Left lung (tissue), 10 donors: ENCODE results near the gene CCDC178. TPM values are rescaled to one million over a fixed set of nuclear protein-coding genes. Genes with fewer than 3 reads are reported as not detected.
A peak's percentile ranks its signal among the peaks of the same experiment; 100 is the strongest.

Experiments
- ATAC-seq: fragments of 200-7000 bp; cut with Tn5 transposase; one replicate; pipeline ENCODE4 v1.9.1; 2020; ENCODE audit warnings: moderate library complexity
- DNase-seq, 4 donors: peaks; one replicate each; pipeline ENCODE4 v3.0.0-alpha.2; 2013 to 2020
- H3K27ac ChIP-seq, 2 donors: fragments of 200-600 bp; sonication (generic) in 1 of 2; one replicate each; pipeline versions ENCODE4 v1.5.0 to v1.8.0; 2020 to 2021
- H3K27me3 ChIP-seq, 2 donors: fragments of 200-600 bp; sonication (generic) in 1 of 2; one replicate each; pipeline versions ENCODE4 v1.5.0 to v1.8.0; 2020 to 2021
- H3K36me3 ChIP-seq, 2 donors: fragments of 200-600 bp; sonication (generic) in 1 of 2; one replicate each; pipeline versions ENCODE4 v1.5.0 to v1.8.0; 2020 to 2021
- H3K4me1 ChIP-seq, 2 donors: fragments of 200-600 bp; one replicate each; pipeline ENCODE4 v1.8.0; 2021
- H3K4me3 ChIP-seq, 2 donors: fragments of 200-600 bp; sonication (generic) in 1 of 2; one replicate each; pipeline versions ENCODE4 v1.5.0 to v1.8.0; 2020 to 2021; ENCODE audit warnings: mild to moderate bottlenecking in 1 of 2
- H3K9me3 ChIP-seq, 2 donors: fragments of 200-600 bp; sonication (generic) in 1 of 2; one replicate each; pipeline versions ENCODE4 v1.5.0 to v1.8.0; 2020 to 2021
- intact Hi-C, 2 donors: fragments of 100-400 bp; cut with DNase I; formaldehyde crosslinking; loops; one replicate each; pipeline versions ENCODE4 v1.11.2 to v1.14.2; 2022
- polyA plus RNA-seq, 6 donors: library from polyadenylated mRNA; unstranded; fragments of 120-200 nt; gene quantifications; one replicate each; pipeline ENCODE4 v1.2.1, GENCODE V29; 2013; ENCODE audit not compliant: insufficient read length in 6 of 6
- total RNA-seq, 2 donors: library from RNA; stranded (reverse); fragmentation: NEBNext Ultra II Directional; extraction: Animal tissue kit (Norgen Biotek cat#: 25700); gene quantifications; one replicate each; pipeline ENCODE4 v1.2.1, GENCODE V29; 2021
- TF ChIP-seq, protein P1 (sequence below), 2 donors: fragments of 200-600 bp; sonication (generic) in 1 of 2; IDR thresholded peaks; one replicate each; pipeline versions ENCODE4 v1.5.0 to v1.8.0; 2021; ENCODE audit warnings: antibody characterized with exemption in 2 of 2
- donor health status: DM: no; HTN: yes; CAD: no.
- donor health status: DM: no; HTN: no; CAD: no.

CCDC178 gene
- total and polyA plus RNA-seq, 8 donors, result 0.73 to 2.9 (median 2.2) TPM; not detected in 1

GRCh38 chr18:33210575-33211189 is 229.8 kb downstream of the CCDC178 start:
- Histone ChIP-seq H3K27me3 (no peaks in the 10 kb centered on the region), H3K27ac (no peak overlapping the region), H3K4me3 (no peak overlapping the region), H3K4me1 (no peaks in the 10 kb centered on the region), H3K9me3 (no peaks in the 10 kb centered on the region), H3K36me3 (no peaks in the 10 kb centered on the region)
- DNase-seq (peak in 1 of 4 donors; percentile 40), ATAC-seq (peak; percentile 36)
- intact Hi-C loops, result no loop called here
- TF ChIP-seq, protein P1, sequence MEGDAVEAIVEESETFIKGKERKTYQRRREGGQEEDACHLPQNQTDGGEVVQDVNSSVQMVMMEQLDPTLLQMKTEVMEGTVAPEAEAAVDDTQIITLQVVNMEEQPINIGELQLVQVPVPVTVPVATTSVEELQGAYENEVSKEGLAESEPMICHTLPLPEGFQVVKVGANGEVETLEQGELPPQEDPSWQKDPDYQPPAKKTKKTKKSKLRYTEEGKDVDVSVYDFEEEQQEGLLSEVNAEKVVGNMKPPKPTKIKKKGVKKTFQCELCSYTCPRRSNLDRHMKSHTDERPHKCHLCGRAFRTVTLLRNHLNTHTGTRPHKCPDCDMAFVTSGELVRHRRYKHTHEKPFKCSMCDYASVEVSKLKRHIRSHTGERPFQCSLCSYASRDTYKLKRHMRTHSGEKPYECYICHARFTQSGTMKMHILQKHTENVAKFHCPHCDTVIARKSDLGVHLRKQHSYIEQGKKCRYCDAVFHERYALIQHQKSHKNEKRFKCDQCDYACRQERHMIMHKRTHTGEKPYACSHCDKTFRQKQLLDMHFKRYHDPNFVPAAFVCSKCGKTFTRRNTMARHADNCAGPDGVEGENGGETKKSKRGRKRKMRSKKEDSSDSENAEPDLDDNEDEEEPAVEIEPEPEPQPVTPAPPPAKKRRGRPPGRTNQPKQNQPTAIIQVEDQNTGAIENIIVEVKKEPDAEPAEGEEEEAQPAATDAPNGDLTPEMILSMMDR (IDR thresholded peaks at IDR 0.05), result peak; percentile 25 to 29

- TF ChIP-seq, protein P1 (IDR thresholded peaks at IDR 0.05), result no peak
- Histone ChIP-seq H3K4me3 (no peak overlapping the region), H3K36me3 (no peaks in the 10 kb centered on the region), H3K4me1 (no peaks in the 10 kb centered on the region), H3K27ac (no peak overlapping the region), H3K9me3 (no peaks in the 10 kb centered on the region), H3K27me3 (no peaks in the 10 kb centered on the region)
- ATAC-seq (no peak), DNase-seq (no peak)
- intact Hi-C loops, result no loop called here
Measured at GRCh38 chr18:33205777-33206176, 234.7 kb downstream of the CCDC178 start.

- peak; percentile 70 for ATAC-seq
- H3K4me1 ChIP-seq, result no peaks in the 10 kb centered on the region
- H3K4me3 ChIP-seq, result no peak overlapping the region
- no peaks in the 10 kb centered on the region for H3K27me3 ChIP-seq
- DNase-seq, result peak in 2 of 4 donors; percentile 47 to 66
- TF ChIP-seq, protein P1 (IDR thresholded peaks at IDR 0.05), result peak in 1 of 2 donors; percentile 58
- intact Hi-C loops, result no loop called here
- H3K27ac ChIP-seq, result no peak overlapping the region
- no peaks in the 10 kb centered on the region for H3K36me3 ChIP-seq
- no peaks in the 10 kb centered on the region for H3K9me3 ChIP-seq
Measured at GRCh38 chr18:33201509-33201926, 239.0 kb downstream of the CCDC178 start.

DNA sequence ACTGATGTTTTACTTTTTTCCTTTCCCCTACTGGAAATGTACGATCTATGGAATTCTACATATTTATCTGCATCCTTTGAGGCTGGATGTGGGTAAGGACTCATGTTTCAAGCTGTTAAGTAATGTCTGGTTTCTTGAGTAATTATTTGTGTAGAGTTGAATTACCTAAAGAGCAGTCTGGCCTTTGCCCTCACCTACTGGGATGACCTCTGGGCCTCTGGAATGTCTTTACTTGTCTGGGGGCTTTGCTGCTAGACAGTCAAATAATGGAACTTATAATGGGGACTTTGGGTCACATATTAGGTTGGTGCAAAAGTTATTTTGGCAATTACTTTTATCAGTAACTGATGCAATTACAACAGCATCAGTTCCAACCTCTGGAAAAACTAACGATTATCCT is 244.7 kb downstream of the CCDC178 start:
- Histone ChIP-seq H3K27ac (no peak overlapping the region), H3K4me1 (no peaks in the 10 kb centered on the region), H3K27me3 (no peaks in the 10 kb centered on the region), H3K4me3 (no peak overlapping the region), H3K36me3 (no peaks in the 10 kb centered on the region), H3K9me3 (no peaks in the 10 kb centered on the region)
- intact Hi-C loops, result no loop called here
- TF ChIP-seq, protein P1 (IDR thresholded peaks at IDR 0.05), result no peak
- DNase-seq (no peak), ATAC-seq (no peak)

DNA sequence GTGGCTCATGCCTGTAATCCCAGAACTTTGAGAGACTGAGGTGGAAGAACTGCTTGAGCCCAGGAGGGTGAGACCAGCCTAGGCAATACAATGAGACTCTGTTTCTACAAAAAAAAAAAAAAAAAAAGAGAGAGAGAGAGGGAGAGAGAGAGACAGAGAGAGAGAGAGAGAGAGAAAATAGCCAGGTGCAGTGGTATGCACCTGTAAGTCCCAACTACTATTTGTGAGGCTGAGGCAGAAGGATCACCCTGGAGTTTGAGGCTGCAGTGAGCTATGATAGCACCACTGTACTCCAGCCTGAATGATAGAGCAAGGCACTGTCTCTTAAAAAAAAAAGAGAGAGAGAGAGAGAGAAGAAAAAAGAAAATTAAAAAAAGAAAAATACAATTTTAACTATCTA is 245.7 kb downstream of the CCDC178 start:
- ATAC-seq (no peak), DNase-seq (no peak)
- intact Hi-C loops, result no loop called here

More for the DNA sequence above, 245.7 kb downstream of the CCDC178 start:
- no peaks in the 10 kb centered on the region for H3K27me3 ChIP-seq
- no peaks in the 10 kb centered on the region for H3K9me3 ChIP-seq
- H3K4me3 ChIP-seq, result no peak overlapping the region
- no peak overlapping the region for H3K27ac ChIP-seq
- H3K4me1 ChIP-seq, result no peaks in the 10 kb centered on the region
- TF ChIP-seq, protein P1 (IDR thresholded peaks at IDR 0.05), result no peak
- H3K36me3 ChIP-seq, result no peaks in the 10 kb centered on the region
